Muscle layer of colon (tissue), 2 donors: ENCODE measurements around the gene MYO16.

Source experiments
- H3K27ac ChIP-seq: one replicate; pipeline ENCODE4 v1.7.0; 2013; ENCODE audit warnings: low read depth, mild to moderate bottlenecking, low read length, moderate library complexity
- H3K27me3 ChIP-seq, 2 donors: one replicate each; pipeline ENCODE4 v1.7.0; 2013; ENCODE audit warnings: low read length in 2 of 2, mild to moderate bottlenecking in 2 of 2; ENCODE audit not compliant: insufficient read depth in 2 of 2, control insufficient read depth in 1 of 2
- H3K36me3 ChIP-seq: one replicate; pipeline ENCODE4 v1.7.0; 2013; ENCODE audit warnings: mild to moderate bottlenecking, low read length; ENCODE audit not compliant: insufficient read depth
- H3K4me1 ChIP-seq: one replicate; pipeline ENCODE4 v1.7.0; 2013; ENCODE audit warnings: mild to moderate bottlenecking, low read length; ENCODE audit not compliant: insufficient read depth
- H3K4me3 ChIP-seq, 2 donors: one replicate each; pipeline ENCODE4 v1.7.0; 2013; ENCODE audit warnings: low read length in 2 of 2, low read depth in 1 of 2, mild to moderate bottlenecking in 1 of 2, moderate library complexity in 1 of 2
- H3K9ac ChIP-seq: one replicate; pipeline ENCODE4 v1.7.0; 2013; ENCODE audit warnings: low read length
- H3K9me3 ChIP-seq: one replicate; pipeline ENCODE4 v1.7.0; 2013; ENCODE audit warnings: mild to moderate bottlenecking, low read length
- donor health status: abdominal sarcoma.
- donor health status: Adenocarcinoma of cecum.

MYO16 gene

GRCh38 chr13:108624108-108624507 lies 5.3 kb upstream of the MYO16 start:
- Histone ChIP-seq H3K27me3 (no peaks in the 10 kb centered on the region), H3K27ac (no peak overlapping the region), H3K9ac (no peak overlapping the region), H3K36me3 (no peaks in the 10 kb centered on the region), H3K4me1 (no peaks in the 10 kb centered on the region), H3K4me3 (no peak overlapping the region), H3K9me3 (no peaks in the 10 kb centered on the region)

- no peak overlapping the region for H3K4me3 ChIP-seq
- no peaks in the 10 kb centered on the region for H3K36me3 ChIP-seq
- H3K27me3 ChIP-seq, result no peaks in the 10 kb centered on the region
- H3K9ac ChIP-seq, result no peak overlapping the region
- H3K27ac ChIP-seq, result no peak overlapping the region
- H3K4me1 ChIP-seq, result no peaks in the 10 kb centered on the region
- H3K9me3 ChIP-seq, result no peaks in the 10 kb centered on the region
Observed at GRCh38 chr13:108624979-108625378, 4.4 kb upstream of the MYO16 start.

GRCh38 chr13:108629988-108630387 lies 577 bp downstream of the MYO16 start:
- no peaks in the 10 kb centered on the region for H3K4me1 ChIP-seq
- no peak overlapping the region for H3K9ac ChIP-seq
- H3K27me3 ChIP-seq, result no peaks in the 10 kb centered on the region
- no peak overlapping the region for H3K4me3 ChIP-seq
- no peak overlapping the region for H3K27ac ChIP-seq
- no peaks in the 10 kb centered on the region for H3K36me3 ChIP-seq
- H3K9me3 ChIP-seq, result no peaks in the 10 kb centered on the region

- H3K9ac ChIP-seq, result no peak overlapping the region
- H3K27me3 ChIP-seq, result no peaks in the 10 kb centered on the region
- H3K36me3 ChIP-seq, result no peaks in the 10 kb centered on the region
- H3K9me3 ChIP-seq, result no peaks in the 10 kb centered on the region
- H3K4me3 ChIP-seq, result no peak overlapping the region
- no peaks in the 10 kb centered on the region for H3K4me1 ChIP-seq
- no peak overlapping the region for H3K27ac ChIP-seq
Observed at GRCh38 chr13:108632649-108633167, 3.3 kb downstream of the MYO16 start.

GRCh38 chr13:108638901-108639300 lies 9.5 kb downstream of the MYO16 start:
- no peaks in the 10 kb centered on the region for H3K27me3 ChIP-seq
- H3K36me3 ChIP-seq, result no peaks in the 10 kb centered on the region
- no peaks in the 10 kb centered on the region for H3K9me3 ChIP-seq
- no peaks in the 10 kb centered on the region for H3K4me1 ChIP-seq
- no peak overlapping the region for H3K4me3 ChIP-seq
- H3K27ac ChIP-seq, result no peak overlapping the region
- no peak overlapping the region for H3K9ac ChIP-seq

GRCh38 chr13:108643646-108644353 lies 14.4 kb downstream of the MYO16 start:
- Histone ChIP-seq H3K36me3 (no peaks in the 10 kb centered on the region), H3K4me1 (no peaks in the 10 kb centered on the region), H3K27ac (no peak overlapping the region), H3K27me3 (no peaks in the 10 kb centered on the region), H3K4me3 (no peak overlapping the region), H3K9me3 (no peaks in the 10 kb centered on the region), H3K9ac (no peak overlapping the region)

- H3K36me3 ChIP-seq, result no peaks in the 10 kb centered on the region
- H3K27ac ChIP-seq, result no peak overlapping the region
- H3K27me3 ChIP-seq, result no peaks in the 10 kb centered on the region
- H3K4me1 ChIP-seq, result no peaks in the 10 kb centered on the region
- no peaks in the 10 kb centered on the region for H3K9me3 ChIP-seq
- H3K9ac ChIP-seq, result no peak overlapping the region
- no peak overlapping the region for H3K4me3 ChIP-seq
Observed at GRCh38 chr13:108645376-108645775, 16.0 kb downstream of the MYO16 start.

GRCh38 chr13:108650271-108650670 lies 20.9 kb downstream of the MYO16 start:
- no peak overlapping the region for H3K27ac ChIP-seq
- no peaks in the 10 kb centered on the region for H3K36me3 ChIP-seq
- H3K9ac ChIP-seq, result no peak overlapping the region
- no peaks in the 10 kb centered on the region for H3K9me3 ChIP-seq
- H3K4me3 ChIP-seq, result no peak overlapping the region
- H3K27me3 ChIP-seq, result no peaks in the 10 kb centered on the region
- H3K4me1 ChIP-seq, result no peaks in the 10 kb centered on the region

GRCh38 chr13:108656742-108657141 lies 27.3 kb downstream of the MYO16 start:
- H3K4me1 ChIP-seq, result no peaks in the 10 kb centered on the region
- H3K9ac ChIP-seq, result no peak overlapping the region
- no peak overlapping the region for H3K4me3 ChIP-seq
- no peaks in the 10 kb centered on the region for H3K36me3 ChIP-seq
- H3K9me3 ChIP-seq, result no peaks in the 10 kb centered on the region
- H3K27ac ChIP-seq, result no peak overlapping the region
- H3K27me3 ChIP-seq, result no peaks in the 10 kb centered on the region

GRCh38 chr13:108657519-108657918 lies 28.1 kb downstream of the MYO16 start:
- Histone ChIP-seq H3K9me3 (no peaks in the 10 kb centered on the region), H3K4me3 (no peak overlapping the region)

GRCh38 chr13:108662528-108662927 lies 33.1 kb downstream of the MYO16 start:
- no peak overlapping the region for H3K27ac ChIP-seq
- no peaks in the 10 kb centered on the region for H3K36me3 ChIP-seq
- H3K4me1 ChIP-seq, result no peaks in the 10 kb centered on the region

More at GRCh38 chr13:108657519-108657918, 28.1 kb downstream of the MYO16 start:
- no peaks in the 10 kb centered on the region for H3K4me1 ChIP-seq
- no peak overlapping the region for H3K27ac ChIP-seq
- H3K27me3 ChIP-seq, result no peaks in the 10 kb centered on the region
- H3K9ac ChIP-seq, result no peak overlapping the region
- no peaks in the 10 kb centered on the region for H3K36me3 ChIP-seq

GRCh38 chr13:108663710-108664109 lies 34.3 kb downstream of the MYO16 start:
- Histone ChIP-seq H3K4me3 (no peak overlapping the region), H3K9me3 (peaks cover 3% of the 10 kb centered on the region), H3K9ac (no peak overlapping the region), H3K4me1 (no peaks in the 10 kb centered on the region), H3K36me3 (no peaks in the 10 kb centered on the region), H3K27ac (no peak overlapping the region), H3K27me3 (no peaks in the 10 kb centered on the region)

More at GRCh38 chr13:108662528-108662927, 33.1 kb downstream of the MYO16 start:
- no peaks in the 10 kb centered on the region for H3K27me3 ChIP-seq
- no peaks in the 10 kb centered on the region for H3K9me3 ChIP-seq
- no peak overlapping the region for H3K9ac ChIP-seq
- H3K4me3 ChIP-seq, result no peak overlapping the region
